ENCODE measurements around the gene FBXO34. TPM values are rescaled to one million over a fixed set of nuclear protein-coding genes. Genes with fewer than 3 reads are reported as not detected.

Gene FBXO34
- total and polyA plus RNA-seq, 10 of the 15 experiments (the other 5 are each of a cell fraction or from before 2014, with no cell fraction given): 5.6 to 22.8 (median 17.6) TPM

DNA sequence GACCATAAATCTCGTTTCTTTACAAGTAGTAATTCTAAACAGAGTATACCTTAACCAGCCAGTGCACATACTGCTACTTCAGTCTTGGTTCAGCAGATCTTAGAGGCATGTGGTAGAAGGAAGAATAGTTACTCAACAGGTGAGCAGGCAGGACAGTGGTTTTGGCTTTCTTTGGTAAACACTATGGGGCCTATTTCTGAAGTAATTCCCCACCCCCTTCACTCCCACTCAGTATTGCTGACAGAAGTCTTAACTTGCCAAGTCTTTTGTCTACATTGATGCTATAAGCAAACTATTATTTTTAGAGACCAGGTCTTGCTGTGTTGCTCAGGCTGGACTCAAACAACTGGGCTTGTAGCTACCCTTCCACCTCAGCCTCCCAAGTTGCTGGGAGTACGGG is 68.5 kb downstream of the FBXO34 start (continued):
- TF ChIP-seq, protein P1, sequence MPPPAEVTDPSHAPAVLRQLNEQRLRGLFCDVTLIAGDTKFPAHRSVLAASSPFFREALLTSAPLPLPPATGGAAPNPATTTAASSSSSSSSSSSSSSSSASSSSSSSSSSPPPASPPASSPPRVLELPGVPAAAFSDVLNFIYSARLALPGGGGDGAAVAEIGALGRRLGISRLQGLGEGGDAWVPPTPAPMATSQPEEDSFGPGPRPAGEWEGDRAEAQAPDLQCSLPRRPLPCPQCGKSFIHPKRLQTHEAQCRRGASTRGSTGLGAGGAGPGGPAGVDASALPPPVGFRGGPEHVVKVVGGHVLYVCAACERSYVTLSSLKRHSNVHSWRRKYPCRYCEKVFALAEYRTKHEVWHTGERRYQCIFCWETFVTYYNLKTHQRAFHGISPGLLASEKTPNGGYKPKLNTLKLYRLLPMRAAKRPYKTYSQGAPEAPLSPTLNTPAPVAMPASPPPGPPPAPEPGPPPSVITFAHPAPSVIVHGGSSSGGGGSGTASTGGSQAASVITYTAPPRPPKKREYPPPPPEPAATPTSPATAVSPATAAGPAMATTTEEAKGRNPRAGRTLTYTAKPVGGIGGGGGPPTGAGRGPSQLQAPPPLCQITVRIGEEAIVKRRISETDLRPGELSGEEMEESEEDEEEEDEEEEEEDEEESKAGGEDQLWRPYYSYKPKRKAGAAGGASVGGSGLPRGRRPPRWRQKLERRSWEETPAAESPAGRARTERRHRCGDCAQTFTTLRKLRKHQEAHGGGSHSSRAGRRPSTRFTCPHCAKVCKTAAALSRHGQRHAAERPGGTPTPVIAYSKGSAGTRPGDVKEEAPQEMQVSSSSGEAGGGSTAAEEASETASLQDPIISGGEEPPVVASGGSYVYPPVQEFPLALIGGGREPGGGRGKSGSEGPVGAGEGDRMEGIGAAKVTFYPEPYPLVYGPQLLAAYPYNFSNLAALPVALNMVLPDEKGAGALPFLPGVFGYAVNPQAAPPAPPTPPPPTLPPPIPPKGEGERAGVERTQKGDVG (CRISPR knock-in tag; IDR thresholded peaks at IDR 0.05): no peak
- TF ChIP-seq GABPA (IDR thresholded peaks at IDR 0.05; ENCODE audit: low read depth): no peak
- no peak for TF ChIP-seq KLF5 (IDR thresholded peaks at IDR 0.05; ENCODE audit: partially characterized antibody)
- TF ChIP-seq, protein P2, sequence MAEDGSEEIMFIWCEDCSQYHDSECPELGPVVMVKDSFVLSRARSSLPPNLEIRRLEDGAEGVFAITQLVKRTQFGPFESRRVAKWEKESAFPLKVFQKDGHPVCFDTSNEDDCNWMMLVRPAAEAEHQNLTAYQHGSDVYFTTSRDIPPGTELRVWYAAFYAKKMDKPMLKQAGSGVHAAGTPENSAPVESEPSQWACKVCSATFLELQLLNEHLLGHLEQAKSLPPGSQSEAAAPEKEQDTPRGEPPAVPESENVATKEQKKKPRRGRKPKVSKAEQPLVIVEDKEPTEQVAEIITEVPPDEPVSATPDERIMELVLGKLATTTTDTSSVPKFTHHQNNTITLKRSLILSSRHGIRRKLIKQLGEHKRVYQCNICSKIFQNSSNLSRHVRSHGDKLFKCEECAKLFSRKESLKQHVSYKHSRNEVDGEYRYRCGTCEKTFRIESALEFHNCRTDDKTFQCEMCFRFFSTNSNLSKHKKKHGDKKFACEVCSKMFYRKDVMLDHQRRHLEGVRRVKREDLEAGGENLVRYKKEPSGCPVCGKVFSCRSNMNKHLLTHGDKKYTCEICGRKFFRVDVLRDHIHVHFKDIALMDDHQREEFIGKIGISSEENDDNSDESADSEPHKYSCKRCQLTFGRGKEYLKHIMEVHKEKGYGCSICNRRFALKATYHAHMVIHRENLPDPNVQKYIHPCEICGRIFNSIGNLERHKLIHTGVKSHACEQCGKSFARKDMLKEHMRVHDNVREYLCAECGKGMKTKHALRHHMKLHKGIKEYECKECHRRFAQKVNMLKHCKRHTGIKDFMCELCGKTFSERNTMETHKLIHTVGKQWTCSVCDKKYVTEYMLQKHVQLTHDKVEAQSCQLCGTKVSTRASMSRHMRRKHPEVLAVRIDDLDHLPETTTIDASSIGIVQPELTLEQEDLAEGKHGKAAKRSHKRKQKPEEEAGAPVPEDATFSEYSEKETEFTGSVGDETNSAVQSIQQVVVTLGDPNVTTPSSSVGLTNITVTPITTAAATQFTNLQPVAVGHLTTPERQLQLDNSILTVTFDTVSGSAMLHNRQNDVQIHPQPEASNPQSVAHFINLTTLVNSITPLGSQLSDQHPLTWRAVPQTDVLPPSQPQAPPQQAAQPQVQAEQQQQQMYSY (CRISPR knock-in tag; IDR thresholded peaks at IDR 0.05): no peak
- TF ChIP-seq, protein P3, sequence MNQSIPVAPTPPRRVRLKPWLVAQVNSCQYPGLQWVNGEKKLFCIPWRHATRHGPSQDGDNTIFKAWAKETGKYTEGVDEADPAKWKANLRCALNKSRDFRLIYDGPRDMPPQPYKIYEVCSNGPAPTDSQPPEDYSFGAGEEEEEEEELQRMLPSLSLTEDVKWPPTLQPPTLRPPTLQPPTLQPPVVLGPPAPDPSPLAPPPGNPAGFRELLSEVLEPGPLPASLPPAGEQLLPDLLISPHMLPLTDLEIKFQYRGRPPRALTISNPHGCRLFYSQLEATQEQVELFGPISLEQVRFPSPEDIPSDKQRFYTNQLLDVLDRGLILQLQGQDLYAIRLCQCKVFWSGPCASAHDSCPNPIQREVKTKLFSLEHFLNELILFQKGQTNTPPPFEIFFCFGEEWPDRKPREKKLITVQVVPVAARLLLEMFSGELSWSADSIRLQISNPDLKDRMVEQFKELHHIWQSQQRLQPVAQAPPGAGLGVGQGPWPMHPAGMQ (IDR thresholded peaks at IDR 0.05; ENCODE audit: borderline replicate concordance): no peak
- TF ChIP-seq, protein P4, sequence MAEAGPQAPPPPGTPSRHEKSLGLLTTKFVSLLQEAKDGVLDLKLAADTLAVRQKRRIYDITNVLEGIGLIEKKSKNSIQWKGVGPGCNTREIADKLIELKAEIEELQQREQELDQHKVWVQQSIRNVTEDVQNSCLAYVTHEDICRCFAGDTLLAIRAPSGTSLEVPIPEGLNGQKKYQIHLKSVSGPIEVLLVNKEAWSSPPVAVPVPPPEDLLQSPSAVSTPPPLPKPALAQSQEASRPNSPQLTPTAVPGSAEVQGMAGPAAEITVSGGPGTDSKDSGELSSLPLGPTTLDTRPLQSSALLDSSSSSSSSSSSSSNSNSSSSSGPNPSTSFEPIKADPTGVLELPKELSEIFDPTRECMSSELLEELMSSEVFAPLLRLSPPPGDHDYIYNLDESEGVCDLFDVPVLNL (IDR thresholded peaks at IDR 0.05; ENCODE audit: low read depth, low read length): no peak
- no peak for TF ChIP-seq SIN3A (IDR thresholded peaks at IDR 0.05; ENCODE audit: low read depth, low read length)
- TF ChIP-seq SMAD1 (IDR thresholded peaks at IDR 0.05; ENCODE audit: low read depth, partially characterized antibody): no peak
- no peak for TF ChIP-seq JUNB (IDR thresholded peaks at IDR 0.05)
- TF ChIP-seq, protein P5, sequence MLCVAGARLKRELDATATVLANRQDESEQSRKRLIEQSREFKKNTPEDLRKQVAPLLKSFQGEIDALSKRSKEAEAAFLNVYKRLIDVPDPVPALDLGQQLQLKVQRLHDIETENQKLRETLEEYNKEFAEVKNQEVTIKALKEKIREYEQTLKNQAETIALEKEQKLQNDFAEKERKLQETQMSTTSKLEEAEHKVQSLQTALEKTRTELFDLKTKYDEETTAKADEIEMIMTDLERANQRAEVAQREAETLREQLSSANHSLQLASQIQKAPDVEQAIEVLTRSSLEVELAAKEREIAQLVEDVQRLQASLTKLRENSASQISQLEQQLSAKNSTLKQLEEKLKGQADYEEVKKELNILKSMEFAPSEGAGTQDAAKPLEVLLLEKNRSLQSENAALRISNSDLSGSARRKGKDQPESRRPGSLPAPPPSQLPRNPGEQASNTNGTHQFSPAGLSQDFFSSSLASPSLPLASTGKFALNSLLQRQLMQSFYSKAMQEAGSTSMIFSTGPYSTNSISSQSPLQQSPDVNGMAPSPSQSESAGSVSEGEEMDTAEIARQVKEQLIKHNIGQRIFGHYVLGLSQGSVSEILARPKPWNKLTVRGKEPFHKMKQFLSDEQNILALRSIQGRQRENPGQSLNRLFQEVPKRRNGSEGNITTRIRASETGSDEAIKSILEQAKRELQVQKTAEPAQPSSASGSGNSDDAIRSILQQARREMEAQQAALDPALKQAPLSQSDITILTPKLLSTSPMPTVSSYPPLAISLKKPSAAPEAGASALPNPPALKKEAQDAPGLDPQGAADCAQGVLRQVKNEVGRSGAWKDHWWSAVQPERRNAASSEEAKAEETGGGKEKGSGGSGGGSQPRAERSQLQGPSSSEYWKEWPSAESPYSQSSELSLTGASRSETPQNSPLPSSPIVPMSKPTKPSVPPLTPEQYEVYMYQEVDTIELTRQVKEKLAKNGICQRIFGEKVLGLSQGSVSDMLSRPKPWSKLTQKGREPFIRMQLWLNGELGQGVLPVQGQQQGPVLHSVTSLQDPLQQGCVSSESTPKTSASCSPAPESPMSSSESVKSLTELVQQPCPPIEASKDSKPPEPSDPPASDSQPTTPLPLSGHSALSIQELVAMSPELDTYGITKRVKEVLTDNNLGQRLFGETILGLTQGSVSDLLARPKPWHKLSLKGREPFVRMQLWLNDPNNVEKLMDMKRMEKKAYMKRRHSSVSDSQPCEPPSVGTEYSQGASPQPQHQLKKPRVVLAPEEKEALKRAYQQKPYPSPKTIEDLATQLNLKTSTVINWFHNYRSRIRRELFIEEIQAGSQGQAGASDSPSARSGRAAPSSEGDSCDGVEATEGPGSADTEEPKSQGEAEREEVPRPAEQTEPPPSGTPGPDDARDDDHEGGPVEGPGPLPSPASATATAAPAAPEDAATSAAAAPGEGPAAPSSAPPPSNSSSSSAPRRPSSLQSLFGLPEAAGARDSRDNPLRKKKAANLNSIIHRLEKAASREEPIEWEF (IDR thresholded peaks at IDR 0.05; ENCODE audit: insufficient replicate concordance, low read depth, low read length): no peak
- TF ChIP-seq MYC (IDR thresholded peaks at IDR 0.05; ENCODE audit: insufficient read depth, insufficient read length, insufficient replicate concordance, low read length, severe bottlenecking): no peak
- no peak for TF ChIP-seq CBFB (IDR thresholded peaks at IDR 0.05; ENCODE audit: low read depth)
- TF ChIP-seq RCOR1 (conservative IDR thresholded peaks at IDR 0.05; ENCODE audit: low read depth, low read length): no peak

Measured in GM12878 (cell line).